Panc1 (cell line): ENCODE measurements around the gene GNPTG.

ENCODE experiments used
- POLR2AphosphoS5 ChIP-seq: IDR thresholded peaks from 2 replicates; pipeline ENCODE4 v1.6.1; 2012; ENCODE audit warnings: mild to moderate bottlenecking, low read depth, low read length, moderate library complexity
- TF ChIP-seq, protein P1 (sequence below): fragments of 450-650 bp; IDR thresholded peaks from 2 replicates; pipeline ENCODE4 v1.5.1; 2017; ENCODE audit warnings: mild to moderate bottlenecking

DNA sequence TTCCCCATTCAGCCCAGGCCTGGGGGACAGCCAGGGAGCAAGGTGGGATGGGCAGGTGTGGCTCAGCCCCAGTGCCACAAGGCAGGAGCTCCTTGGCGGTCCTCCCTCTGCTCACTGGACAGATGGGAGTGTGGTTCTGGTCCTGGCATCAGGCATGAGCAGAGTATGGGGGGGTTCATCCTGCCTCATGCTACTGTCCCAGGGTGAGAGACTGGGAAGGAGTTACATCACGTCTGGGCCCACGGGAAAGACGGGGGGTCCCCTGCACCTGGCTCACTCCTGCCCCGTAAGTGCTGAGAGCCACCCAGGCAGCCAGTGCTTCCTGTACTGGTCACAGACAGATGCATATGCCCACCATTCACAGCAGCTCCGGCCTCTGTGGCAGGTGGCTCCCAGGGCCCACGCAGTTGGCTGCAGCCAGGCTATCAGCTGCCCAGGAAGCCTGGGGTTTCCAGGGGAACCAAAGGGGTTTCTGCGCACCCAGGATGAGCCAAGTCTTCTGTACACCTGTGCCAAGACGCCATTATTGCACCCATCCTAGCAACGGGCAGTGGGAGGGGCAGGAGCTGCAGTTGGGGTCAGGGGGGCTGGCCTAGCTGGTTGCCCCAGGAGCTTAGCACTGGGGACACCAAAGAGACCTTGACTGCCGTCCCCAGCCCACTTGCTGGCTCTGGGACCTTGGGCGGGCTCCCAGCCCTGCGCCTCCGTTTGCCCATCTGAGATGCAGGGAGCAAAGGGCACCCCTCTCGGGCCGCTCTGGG, 16.3 kb upstream of the GNPTG start:
- TF ChIP-seq POLR2AphosphoS5, result no peak
- TF ChIP-seq, protein P1, sequence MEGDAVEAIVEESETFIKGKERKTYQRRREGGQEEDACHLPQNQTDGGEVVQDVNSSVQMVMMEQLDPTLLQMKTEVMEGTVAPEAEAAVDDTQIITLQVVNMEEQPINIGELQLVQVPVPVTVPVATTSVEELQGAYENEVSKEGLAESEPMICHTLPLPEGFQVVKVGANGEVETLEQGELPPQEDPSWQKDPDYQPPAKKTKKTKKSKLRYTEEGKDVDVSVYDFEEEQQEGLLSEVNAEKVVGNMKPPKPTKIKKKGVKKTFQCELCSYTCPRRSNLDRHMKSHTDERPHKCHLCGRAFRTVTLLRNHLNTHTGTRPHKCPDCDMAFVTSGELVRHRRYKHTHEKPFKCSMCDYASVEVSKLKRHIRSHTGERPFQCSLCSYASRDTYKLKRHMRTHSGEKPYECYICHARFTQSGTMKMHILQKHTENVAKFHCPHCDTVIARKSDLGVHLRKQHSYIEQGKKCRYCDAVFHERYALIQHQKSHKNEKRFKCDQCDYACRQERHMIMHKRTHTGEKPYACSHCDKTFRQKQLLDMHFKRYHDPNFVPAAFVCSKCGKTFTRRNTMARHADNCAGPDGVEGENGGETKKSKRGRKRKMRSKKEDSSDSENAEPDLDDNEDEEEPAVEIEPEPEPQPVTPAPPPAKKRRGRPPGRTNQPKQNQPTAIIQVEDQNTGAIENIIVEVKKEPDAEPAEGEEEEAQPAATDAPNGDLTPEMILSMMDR, result no peak
